Psoas muscle (tissue), 8 donors: ENCODE results near the gene MARCHF4. TPM values are rescaled to one million over a fixed set of nuclear protein-coding genes. Genes with fewer than 3 reads are reported as not detected.
"Not testable (repeated sequence)": the region's sequence is repeated elsewhere in the genome, so short reads cannot be mapped to it uniquely, and the experiment has no call there.

ENCODE experiments used
- ATAC-seq, 4 donors: fragments of 200-7000 bp; cut with Tn5 transposase; one replicate each; pipeline ENCODE4 v1.9.1; 2020; ENCODE audit warnings: moderate library complexity in 3 of 4, mild to moderate bottlenecking in 2 of 4
- DNase-seq, 2 donors: peaks; one replicate each; pipeline ENCODE4 v3.0.0-alpha.2; 2020
- H3K27ac ChIP-seq: fragments of 200-600 bp; one replicate; pipeline ENCODE4 v1.8.0; 2022
- H3K27me3 ChIP-seq, 3 donors: fragments of 200-600 bp in 1 of 3; one replicate each; pipeline versions ENCODE4 v1.6.1 to v1.8.0; 2013 to 2022; ENCODE audit warnings: low read length in 2 of 3, mild to moderate bottlenecking in 2 of 3, moderate library complexity in 1 of 3; ENCODE audit not compliant: insufficient read depth in 3 of 3
- H3K36me3 ChIP-seq, 2 donors: fragments of 200-600 bp in 1 of 2; one replicate each; pipeline versions ENCODE4 v1.6.1 to v1.8.0; 2013 to 2022; ENCODE audit warnings: low read depth in 1 of 2, mild to moderate bottlenecking in 1 of 2, moderate library complexity in 1 of 2; ENCODE audit not compliant: insufficient read depth in 1 of 2
- H3K4me1 ChIP-seq: fragments of 200-600 bp; one replicate; pipeline ENCODE4 v1.8.0; 2022
- H3K4me3 ChIP-seq: fragments of 200-600 bp; one replicate; pipeline ENCODE4 v1.8.0; 2022; ENCODE audit warnings: mild to moderate bottlenecking
- H3K9me3 ChIP-seq: fragments of 200-600 bp; one replicate; pipeline ENCODE4 v1.8.0; 2022
- WGBS, 3 donors: extraction: QIAGEN DNeasy Blood & Tissue Kit; methylation state at CpG; one replicate each; pipeline versions ENCODE4 v1.1.6 to v1.1.7; 2013; 5-methylcytosine and 5-hydroxymethylcytosine counted together
- intact Hi-C, 2 donors: fragments of 100-400 bp; cut with DNase I; formaldehyde crosslinking; loops; one replicate each; pipeline versions ENCODE4 v1.11.0 to v1.14.2; 2022
- polyA plus RNA-seq, 3 donors: library from polyadenylated mRNA; stranded (reverse); fragments of 200-250 nt; gene quantifications; one replicate each; pipeline ENCODE4 v1.2.3, GENCODE V29; 2013
- total RNA-seq, 4 donors: library from RNA; stranded (reverse); fragmentation: NEBNext Ultra II Directional in 2 of 4; extraction: Animal tissue kit (Norgen Biotek cat#: 25700) in 2 of 4; gene quantifications; one replicate each; pipeline versions ENCODE4 v1.2.1 to v1.2.4, GENCODE V29; 2021 to 2023
- TF ChIP-seq, protein P1 (sequence below): fragments of 200-600 bp; IDR thresholded peaks from one replicate; pipeline ENCODE4 v1.8.0; 2022; ENCODE audit warnings: antibody characterized with exemption
- donor health status: healthy with polysubstance abuse.
- donor health status: DM: no; HTN: no; CAD: no; lungs with moderate emphysema.
- donor health status: Bipolar disorder and iron deficiency.
- donor health status: healthy.
- donor health status: DM: yes; HTN: yes; CAD: no.
- donor health status: DM: no; HTN: no; CAD: no.
- donor health status: DM: no; HTN: no; CAD: no.
- donor health status: DM: yes; HTN: yes; CAD: no.

Gene MARCHF4
- total and polyA plus RNA-seq, 7 donors: 0.01 to 0.04 TPM; not detected in 5

DNA sequence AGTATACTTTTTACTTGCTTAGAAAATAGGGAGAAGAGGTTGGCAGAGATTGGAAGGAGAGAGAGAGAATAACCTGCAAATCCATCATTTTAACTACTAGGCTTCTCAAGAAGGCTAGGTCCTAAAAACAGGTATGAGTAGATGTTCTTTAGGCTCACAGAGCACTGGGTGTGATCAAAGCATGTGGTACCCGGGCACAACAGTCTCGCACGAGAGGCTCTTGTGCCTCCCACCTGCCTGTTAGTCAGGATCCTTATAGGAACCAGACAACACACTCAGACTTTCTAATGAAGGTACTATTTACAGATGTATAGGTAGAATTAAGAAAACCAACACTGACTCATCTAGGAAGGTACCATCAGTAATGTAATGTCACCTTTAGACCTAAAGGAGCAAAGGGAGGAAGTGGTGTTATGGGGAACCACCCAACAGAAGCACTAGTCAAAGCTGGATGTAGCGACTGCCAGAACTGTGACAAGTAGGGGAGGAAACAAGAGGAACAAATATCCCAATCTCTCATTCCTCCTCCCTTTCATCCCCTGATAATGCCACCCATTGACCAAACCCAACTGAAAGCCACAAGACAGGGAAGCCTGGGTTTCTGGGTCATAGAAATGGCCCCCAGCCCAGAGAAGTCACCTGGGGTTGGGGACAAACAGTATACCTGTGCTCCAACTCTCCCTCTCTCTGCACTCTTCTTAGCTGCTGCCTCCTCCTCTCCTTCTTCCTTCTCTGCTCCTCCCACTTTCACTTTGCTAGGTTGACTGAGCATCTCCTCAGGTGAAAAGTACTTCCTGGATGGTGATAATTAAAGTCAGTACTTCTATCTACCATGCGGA is 16.0 kb upstream of the MARCHF4 start:
- Histone ChIP-seq H3K36me3 (no peaks in the 10 kb centered on the region), H3K9me3 (no peaks in the 10 kb centered on the region), H3K27me3 (no peaks in the 10 kb centered on the region), H3K27ac (no peak overlapping the region), H3K4me3 (no peak overlapping the region), H3K4me1 (no peaks in the 10 kb centered on the region)
- TF ChIP-seq, protein P1, sequence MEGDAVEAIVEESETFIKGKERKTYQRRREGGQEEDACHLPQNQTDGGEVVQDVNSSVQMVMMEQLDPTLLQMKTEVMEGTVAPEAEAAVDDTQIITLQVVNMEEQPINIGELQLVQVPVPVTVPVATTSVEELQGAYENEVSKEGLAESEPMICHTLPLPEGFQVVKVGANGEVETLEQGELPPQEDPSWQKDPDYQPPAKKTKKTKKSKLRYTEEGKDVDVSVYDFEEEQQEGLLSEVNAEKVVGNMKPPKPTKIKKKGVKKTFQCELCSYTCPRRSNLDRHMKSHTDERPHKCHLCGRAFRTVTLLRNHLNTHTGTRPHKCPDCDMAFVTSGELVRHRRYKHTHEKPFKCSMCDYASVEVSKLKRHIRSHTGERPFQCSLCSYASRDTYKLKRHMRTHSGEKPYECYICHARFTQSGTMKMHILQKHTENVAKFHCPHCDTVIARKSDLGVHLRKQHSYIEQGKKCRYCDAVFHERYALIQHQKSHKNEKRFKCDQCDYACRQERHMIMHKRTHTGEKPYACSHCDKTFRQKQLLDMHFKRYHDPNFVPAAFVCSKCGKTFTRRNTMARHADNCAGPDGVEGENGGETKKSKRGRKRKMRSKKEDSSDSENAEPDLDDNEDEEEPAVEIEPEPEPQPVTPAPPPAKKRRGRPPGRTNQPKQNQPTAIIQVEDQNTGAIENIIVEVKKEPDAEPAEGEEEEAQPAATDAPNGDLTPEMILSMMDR: no peak
- WGBS, 3 donors: 79 to 87% (median 83%) methylated on average over 5 of the region's 5 CpGs
- ATAC-seq: no peak
- no peak for DNase-seq
- intact Hi-C loops: no loop called here

DNA sequence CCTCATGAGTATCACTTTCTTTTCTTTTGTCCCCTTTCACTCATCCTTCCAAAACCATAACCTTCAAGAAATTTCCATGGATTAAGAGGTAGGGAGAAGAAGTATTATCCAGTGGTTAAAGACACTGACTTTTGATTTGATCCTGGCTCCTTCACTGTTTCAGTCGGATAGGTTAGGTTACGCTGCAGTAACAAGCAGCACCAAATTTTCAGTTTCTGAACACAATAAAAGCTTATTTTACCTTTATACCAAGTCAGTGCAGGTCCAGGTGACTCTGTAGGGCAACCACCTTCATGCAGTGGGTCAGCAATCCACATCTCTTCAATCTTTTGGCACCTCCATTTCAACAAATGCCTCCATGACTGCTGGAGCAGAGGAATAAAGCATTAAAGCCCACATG is 15.0 kb upstream of the MARCHF4 start:
- no peaks in the 10 kb centered on the region for H3K36me3 ChIP-seq
- no peaks in the 10 kb centered on the region for H3K27me3 ChIP-seq
- no peaks in the 10 kb centered on the region for H3K9me3 ChIP-seq
- 92 to 96% (median 92%) methylated on average over 2 of the region's 2 CpGs for WGBS, 3 donors
- no peak overlapping the region for H3K4me3 ChIP-seq
- ATAC-seq: no peak
- TF ChIP-seq, protein P1: no peak
- no peak for DNase-seq
- intact Hi-C loops: no loop called here
- H3K4me1 ChIP-seq: no peaks in the 10 kb centered on the region
- H3K27ac ChIP-seq: no peak overlapping the region

DNA sequence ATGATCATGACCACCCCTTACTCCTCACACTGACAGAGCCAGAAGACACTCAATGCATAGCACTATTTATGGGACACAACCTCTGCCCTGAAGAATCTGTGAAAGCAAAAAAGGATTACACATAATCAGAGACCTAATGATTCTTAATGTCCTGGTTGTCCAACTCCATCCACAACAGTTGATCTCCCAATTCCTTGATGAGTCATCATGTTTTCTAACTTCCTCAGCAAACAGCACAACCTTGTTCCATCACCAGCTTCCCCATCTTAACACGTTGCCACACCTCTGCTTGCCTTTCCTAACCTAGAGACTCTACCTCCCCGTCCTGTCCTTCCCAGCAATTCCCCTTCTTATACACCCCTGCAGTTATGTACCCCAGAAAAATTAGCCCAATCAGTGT is 13.2 kb upstream of the MARCHF4 start:
- Histone ChIP-seq H3K4me1 (no peaks in the 10 kb centered on the region), H3K36me3 (no peaks in the 10 kb centered on the region), H3K27ac (no peak overlapping the region), H3K4me3 (no peak overlapping the region), H3K9me3 (no peaks in the 10 kb centered on the region), H3K27me3 (no peaks in the 10 kb centered on the region)
- ATAC-seq (no peak), DNase-seq (no peak)
- TF ChIP-seq, protein P1: no peak
- WGBS, 3 donors: 43 to 51% (median 47%) methylated on average over 2 of the region's 2 CpGs
- intact Hi-C loops: no loop called here

DNA sequence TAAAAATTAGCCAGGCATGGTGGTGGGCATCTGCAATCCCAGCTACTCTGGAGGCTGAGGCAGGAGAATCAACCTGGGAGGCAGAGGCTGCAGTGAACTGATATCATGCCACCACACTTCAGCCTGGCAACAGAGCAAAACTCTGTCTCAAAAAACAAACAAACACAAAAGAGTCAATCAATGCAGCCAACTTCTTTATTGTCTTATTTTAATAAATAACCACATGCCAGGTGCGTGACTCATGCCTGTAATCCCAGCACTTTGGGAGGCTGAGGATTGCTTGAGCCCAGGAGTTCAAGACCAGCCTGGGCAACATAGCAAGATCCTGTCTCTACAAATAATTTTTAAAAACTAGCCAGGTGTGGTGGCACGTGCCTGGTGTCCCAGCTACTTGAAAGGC is 12.1 kb upstream of the MARCHF4 start:
- DNase-seq, ATAC-seq, H3K27ac ChIP-seq, H3K4me3 ChIP-seq, H3K36me3 ChIP-seq, intact Hi-C loops, H3K4me1 ChIP-seq, H3K27me3 ChIP-seq, H3K9me3 ChIP-seq: not testable (repeated sequence)
- 54 to 80% (median 74%) methylated on average over 2 of the region's 2 CpGs for WGBS, 3 donors

DNA sequence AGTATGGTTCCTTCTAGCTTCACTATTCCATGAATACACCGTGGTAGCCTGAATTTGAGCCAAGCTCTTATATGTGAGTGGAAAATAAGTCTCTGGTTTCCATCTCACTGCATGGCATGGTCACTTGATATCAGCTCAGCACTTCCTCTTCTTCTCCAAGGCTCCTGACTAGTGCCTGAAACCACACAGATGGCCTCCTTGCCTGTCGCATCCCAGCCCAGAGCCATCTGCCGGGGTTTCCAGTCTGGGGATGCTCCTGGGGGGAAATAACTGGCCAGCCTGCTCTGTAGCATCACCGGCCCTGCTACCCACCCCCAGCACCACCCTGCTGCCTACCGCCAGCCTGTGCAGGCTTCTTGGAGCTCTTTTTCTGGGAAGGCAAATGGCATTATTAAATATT is 7.7 kb upstream of the MARCHF4 start:
- 69 to 73% (median 70%) methylated on average over 5 of the region's 5 CpGs for WGBS, 3 donors
- Histone ChIP-seq H3K27me3 (peaks cover 2 to 5% (median 2%) of the 10 kb centered on the region in 3 donors), H3K4me1 (no peaks in the 10 kb centered on the region), H3K27ac (no peak overlapping the region), H3K36me3 (no peaks in the 10 kb centered on the region), H3K4me3 (no peak overlapping the region), H3K9me3 (no peaks in the 10 kb centered on the region)
- TF ChIP-seq, protein P1: no peak
- intact Hi-C loops: no loop called here
- DNase-seq (no peak), ATAC-seq (no peak)
